CD8-positive, alpha-beta memory T cell (primary cell): ENCODE results near the gene NEAT1. TPM values are rescaled to one million over a fixed set of nuclear protein-coding genes. Genes with fewer than 3 reads are reported as not detected.

Experiments
- CTCF ChIA-PET: fragments of 350-600 bp; sonication (Branson Sonifier 250); formaldehyde crosslinking; loops from one replicate; lab custom pipeline; 2021; ENCODE audit warnings: antibody characterized with exemption; lab: Charles Lee
- POLR2A ChIA-PET: fragments of 350-600 bp; sonication (Branson Sonifier 250); formaldehyde crosslinking; loops from one replicate; lab custom pipeline; 2021; ENCODE audit warnings: antibody characterized with exemption; lab: Charles Lee
- DNase-seq, 5 donors: peaks; one replicate each; pipeline versions ENCODE4 v3.0.0 to v3.0.0-alpha.2; 2020 to 2022; ENCODE audit warnings: mixed read lengths in 1 of 5
- H3K27ac ChIP-seq: one replicate; pipeline ENCODE4 v1.7.0; 2013; ENCODE audit warnings: low read depth, mild to moderate bottlenecking, low read length, moderate library complexity
- H3K27me3 ChIP-seq: 2 replicates; pipeline ENCODE4 v1.7.0; 2013; ENCODE audit warnings: low read length, mild to moderate bottlenecking; ENCODE audit not compliant: insufficient read depth, poor library complexity, severe bottlenecking
- H3K36me3 ChIP-seq: 2 replicates; pipeline ENCODE4 v1.7.0; 2013; ENCODE audit warnings: mild to moderate bottlenecking, low read length, moderate library complexity; ENCODE audit not compliant: insufficient read depth
- H3K4me1 ChIP-seq: 2 replicates; pipeline ENCODE4 v1.7.0; 2013; ENCODE audit warnings: mild to moderate bottlenecking, low read length, moderate library complexity; ENCODE audit not compliant: insufficient read depth
- H3K4me3 ChIP-seq: 2 replicates; pipeline ENCODE4 v1.7.0; 2013; ENCODE audit warnings: mild to moderate bottlenecking, low read length
- H3K9me3 ChIP-seq: 2 replicates; pipeline ENCODE4 v1.7.0; 2013; ENCODE audit warnings: mild to moderate bottlenecking, low read length
- H3K27ac Mint-ChIP-seq, 8 donors: one replicate each; pipeline ENCODE4 v1.8.0; 2020 to 2021; ENCODE audit warnings: mixed read lengths in 8 of 8, mild to moderate bottlenecking in 6 of 8, inconsistent platforms in 3 of 8, moderate library complexity in 3 of 8
- H3K27me3 Mint-ChIP-seq, 2 donors: one replicate each; pipeline ENCODE4 v1.8.0; 2020 to 2021; ENCODE audit warnings: mixed read lengths in 2 of 2, mild to moderate bottlenecking in 1 of 2, moderate library complexity in 1 of 2
- H3K36me3 Mint-ChIP-seq, 3 donors: one replicate each; pipeline ENCODE4 v1.8.0; 2020 to 2021; ENCODE audit warnings: mixed read lengths in 3 of 3, inconsistent platforms in 1 of 3, mild to moderate bottlenecking in 1 of 3
- H3K4me1 Mint-ChIP-seq, 3 donors: one replicate each; pipeline ENCODE4 v1.8.0; 2020 to 2021; ENCODE audit warnings: mixed read lengths in 3 of 3, inconsistent platforms in 1 of 3, mild to moderate bottlenecking in 1 of 3
- H3K4me3 Mint-ChIP-seq, 7 donors: one replicate each; pipeline ENCODE4 v1.8.0; 2020 to 2021; ENCODE audit warnings: mixed read lengths in 7 of 7, mild to moderate bottlenecking in 6 of 7, moderate library complexity in 4 of 7, inconsistent platforms in 2 of 7
- H3K9me3 Mint-ChIP-seq, 5 donors: one replicate each; pipeline ENCODE4 v1.8.0; 2020 to 2022; ENCODE audit warnings: mixed read lengths in 5 of 5, mild to moderate bottlenecking in 3 of 5, moderate library complexity in 2 of 5, inconsistent platforms in 1 of 5
- polyA plus RNA-seq: library from polyadenylated mRNA; unstranded; fragments of 300-500 nt; fragmentation: Illumina TruSeq; gene quantifications from one replicate; pipeline ENCODE4 v1.2.3, GENCODE V29; 2021
- total RNA-seq, 2 experiments: library from RNA; stranded (reverse); gene quantifications; one replicate each; pipeline ENCODE4 v1.2.3, GENCODE V29; 2021

The NEAT1 gene
- total and polyA plus RNA-seq, 3 experiments from 2014 or later: 2.7 to 204 (median 196) TPM

GRCh38 chr11:65418431-65418680, 4.2 kb upstream of the NEAT1 start:
- H3K27me3 Mint-ChIP-seq: peaks cover 0 to 17% of the 10 kb centered on the region in 2 donors
- Histone ChIP-seq H3K9me3 (no peaks in the 10 kb centered on the region), H3K27me3 (no peaks in the 10 kb centered on the region), H3K4me3 (peak overlapping the region; percentile 85), H3K36me3 (no peaks in the 10 kb centered on the region), H3K4me1 (peaks cover 59% of the 10 kb centered on the region), H3K27ac (peak overlapping the region; percentile 98)
- no peak for DNase-seq
- peaks cover 0 to 4% (median 0%) of the 10 kb centered on the region in 5 donors for H3K9me3 Mint-ChIP-seq
- ChIA-PET POLR2A (interaction anchor here (1.1 to 20.1 kb wide), 8 partner anchors 7 to 85 kb away, joined by 5 to 1366 read pairs (median 16); partner anchors contain the start of genes FRMD8, MALAT1 and SLC25A45), CTCF (interaction anchor here (0.9 to 11.7 kb wide), 7 partner anchors 11 to 84 kb away, joined by 3 to 448 read pairs (median 19); partner anchors contain the start of genes MALAT1 and SLC25A45)
- H3K4me1 Mint-ChIP-seq: peaks cover 56 to 66% (median 62%) of the 10 kb centered on the region in 3 donors
- H3K27ac Mint-ChIP-seq: peak overlapping the region; percentile 93 to 99 (median 97)
- peak overlapping the region; percentile 93 to 97 (median 94) for H3K4me3 Mint-ChIP-seq
- peaks cover 2 to 30% (median 5%) of the 10 kb centered on the region in 3 donors for H3K36me3 Mint-ChIP-seq

GRCh38 chr11:65418681-65419459, 3.7 kb upstream of the NEAT1 start:
- peak overlapping the region; percentile 93 to 99 (median 97) for H3K27ac Mint-ChIP-seq
- peak overlapping the region; percentile 93 to 97 (median 94) for H3K4me3 Mint-ChIP-seq
- peak; percentile 58 to 90 (median 75) for DNase-seq
- Histone ChIP-seq H3K4me1 (peaks cover 59% of the 10 kb centered on the region), H3K27me3 (no peaks in the 10 kb centered on the region), H3K27ac (peak overlapping the region; percentile 98), H3K4me3 (peak overlapping the region; percentile 85), H3K36me3 (peaks cover 4% of the 10 kb centered on the region), H3K9me3 (no peaks in the 10 kb centered on the region)
- H3K27me3 Mint-ChIP-seq: peaks cover 0 to 21% of the 10 kb centered on the region in 2 donors
- ChIA-PET CTCF (interaction anchor here (0.9 to 11.7 kb wide), 12 partner anchors 10 to 153 kb away, joined by 3 to 448 read pairs (median 4); partner anchors contain the start of genes FAM89B and MALAT1), POLR2A (interaction anchor here (0.7 to 20.1 kb wide), 12 partner anchors 9 to 297 kb away, joined by 3 to 1366 read pairs (median 6); partner anchors contain the start of genes DPF2, FRMD8, MALAT1 and SCYL1)
- peaks cover 58 to 66% (median 62%) of the 10 kb centered on the region in 3 donors for H3K4me1 Mint-ChIP-seq
- peaks cover 0 to 4% (median 0%) of the 10 kb centered on the region in 5 donors for H3K9me3 Mint-ChIP-seq
- peaks cover 6 to 32% (median 8%) of the 10 kb centered on the region in 3 donors for H3K36me3 Mint-ChIP-seq

GRCh38 chr11:65419460-65419771, 3.2 kb upstream of the NEAT1 start:
- Histone ChIP-seq H3K27me3 (no peaks in the 10 kb centered on the region), H3K36me3 (peaks cover 6% of the 10 kb centered on the region), H3K4me3 (peak overlapping the region; percentile 85), H3K9me3 (no peaks in the 10 kb centered on the region), H3K27ac (peak overlapping the region; percentile 98), H3K4me1 (peaks cover 59% of the 10 kb centered on the region)
- Mint-ChIP-seq H3K4me3 (peak overlapping the region; percentile 93 to 97 (median 94)), H3K27ac (peak overlapping the region; percentile 93 to 100 (median 97)), H3K27me3 (peaks cover 0 to 21% of the 10 kb centered on the region in 2 donors), H3K9me3 (peaks cover 0 to 4% (median 0%) of the 10 kb centered on the region in 5 donors), H3K4me1 (peaks cover 58 to 66% (median 62%) of the 10 kb centered on the region in 3 donors), H3K36me3 (peaks cover 7 to 38% (median 11%) of the 10 kb centered on the region in 3 donors)
- no peak for DNase-seq
- ChIA-PET CTCF (interaction anchor here (1.1 to 11.7 kb wide), 13 partner anchors 9 to 440 kb away, joined by 3 to 448 read pairs (median 3); partner anchors contain the start of genes FAM89B, MALAT1 and MUS81), POLR2A (interaction anchor here (0.7 to 20.1 kb wide), 12 partner anchors 8 to 298 kb away, joined by 3 to 1366 read pairs (median 5); partner anchors contain the start of genes DPF2, MALAT1, SCYL1 and SLC25A45)

- peak overlapping the region; percentile 98 for H3K27ac ChIP-seq
Observed at GRCh38 chr11:65419772-65420481, 2.7 kb upstream of the NEAT1 start.

DNA sequence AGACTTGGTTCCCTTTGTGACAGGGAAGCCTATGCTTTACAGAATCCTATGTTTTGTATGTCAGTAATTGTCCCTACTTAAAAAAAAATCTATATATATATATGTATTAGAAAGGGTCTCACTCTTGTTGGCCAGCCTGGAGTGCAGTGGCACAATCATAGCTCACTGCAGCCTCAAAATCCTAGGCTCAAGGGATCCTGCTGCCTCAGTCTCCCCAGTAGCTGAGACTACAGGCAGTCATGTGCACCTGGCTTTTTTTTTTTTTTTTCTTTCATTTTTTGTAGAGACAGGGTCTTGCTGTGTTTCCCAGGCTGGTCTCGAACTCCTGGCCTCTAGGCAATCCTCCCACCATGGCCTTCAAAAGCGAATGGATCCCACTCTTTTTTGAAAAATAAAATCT, 2.1 kb upstream of the NEAT1 start:
- peak overlapping the region; percentile 94 to 100 (median 97) for H3K27ac Mint-ChIP-seq
- H3K4me1 Mint-ChIP-seq: peaks cover 56 to 64% (median 61%) of the 10 kb centered on the region in 3 donors
- H3K9me3 ChIP-seq: no peaks in the 10 kb centered on the region
- H3K36me3 Mint-ChIP-seq: peaks cover 12 to 46% (median 14%) of the 10 kb centered on the region in 3 donors
- H3K27ac ChIP-seq: peak overlapping the region; percentile 98
- CTCF ChIA-PET: interaction anchor here (0.8 to 11.7 kb wide), 10 partner anchors 8 to 439 kb away, joined by 3 to 448 read pairs (median 3); partner anchors contain the start of genes MALAT1 and MUS81
- H3K9me3 Mint-ChIP-seq: peaks cover 0 to 4% (median 0%) of the 10 kb centered on the region in 5 donors
- POLR2A ChIA-PET: interaction anchor here (0.6 to 20.1 kb wide), 10 partner anchors 10 to 676 kb away, joined by 3 to 1366 read pairs (median 6); partner anchors contain the start of genes FRMD8 and MALAT1
- H3K4me3 Mint-ChIP-seq: peak overlapping the region; percentile 93 to 97 (median 94)
- H3K27me3 Mint-ChIP-seq: peaks cover 0 to 21% of the 10 kb centered on the region in 2 donors
- H3K4me1 ChIP-seq: peaks cover 59% of the 10 kb centered on the region
- H3K36me3 ChIP-seq: peaks cover 6% of the 10 kb centered on the region
- H3K4me3 ChIP-seq: peak overlapping the region; percentile 89
- DNase-seq: no peak
- H3K27me3 ChIP-seq: no peaks in the 10 kb centered on the region

More at GRCh38 chr11:65419772-65420481, 2.7 kb upstream of the NEAT1 start:
- Mint-ChIP-seq H3K4me3 (peak overlapping the region; percentile 93 to 97 (median 94)), H3K27me3 (peaks cover 0 to 21% of the 10 kb centered on the region in 2 donors), H3K27ac (peak overlapping the region; percentile 92 to 100 (median 97)), H3K9me3 (peaks cover 0 to 4% (median 0%) of the 10 kb centered on the region in 5 donors), H3K4me1 (peaks cover 55 to 64% (median 62%) of the 10 kb centered on the region in 3 donors), H3K36me3 (peaks cover 8 to 41% (median 14%) of the 10 kb centered on the region in 3 donors)
- POLR2A ChIA-PET: interaction anchor here (0.6 to 20.1 kb wide), 18 partner anchors 8 to 676 kb away, joined by 3 to 1366 read pairs (median 5); partner anchors contain the start of genes DPF2, FRMD8, MALAT1 and SCYL1
- H3K27me3 ChIP-seq: no peaks in the 10 kb centered on the region
- peak overlapping the region; percentile 23 for H3K4me3 ChIP-seq
- CTCF ChIA-PET: interaction anchor here (0.8 to 11.7 kb wide), 14 partner anchors 9 to 440 kb away, joined by 3 to 448 read pairs (median 3); partner anchors contain the start of genes FAM89B, MALAT1 and MUS81
- peaks cover 6% of the 10 kb centered on the region for H3K36me3 ChIP-seq
- no peaks in the 10 kb centered on the region for H3K9me3 ChIP-seq
- peaks cover 59% of the 10 kb centered on the region for H3K4me1 ChIP-seq
- DNase-seq: peak in 4 of 5 donors; percentile 51 to 66 (median 56)

DNA sequence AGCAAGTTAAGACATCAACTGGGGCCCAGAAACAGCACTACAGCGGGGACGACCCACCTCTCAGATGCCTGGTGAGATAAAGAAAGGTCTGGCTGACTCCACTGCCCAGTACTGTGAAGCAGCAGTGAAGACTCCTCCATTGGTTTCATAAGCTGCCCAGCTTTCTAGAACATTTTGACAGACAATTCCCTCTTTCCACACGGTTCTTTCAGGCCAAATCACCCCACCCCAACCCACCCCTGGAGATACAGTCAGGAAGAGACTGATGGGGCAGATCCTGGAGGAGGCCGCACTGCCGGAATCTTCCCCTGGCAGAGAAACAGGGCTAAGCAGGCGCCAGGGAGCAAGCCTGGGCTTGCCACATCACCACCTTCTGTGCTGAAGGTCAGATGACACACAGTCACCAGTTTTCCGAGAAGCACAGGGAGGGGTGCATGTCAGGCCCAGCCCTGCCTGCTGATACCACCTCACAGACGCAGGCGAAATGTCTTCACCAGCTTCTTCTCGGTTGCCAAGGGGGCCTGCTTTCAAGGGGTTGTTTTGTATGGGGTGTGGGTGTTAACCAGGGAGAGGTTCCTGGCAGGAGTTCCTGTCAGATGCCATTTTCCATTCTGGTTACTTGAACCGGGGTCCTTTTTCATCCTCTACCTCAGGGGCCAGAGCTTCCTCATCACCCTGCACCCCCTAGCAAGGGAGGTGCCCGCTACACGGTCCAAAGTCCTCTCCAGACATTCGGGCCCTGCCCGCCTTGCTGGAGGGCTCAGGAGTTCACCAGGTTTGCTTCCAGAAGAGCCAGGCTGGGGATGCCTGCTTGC, 1.4 kb upstream of the NEAT1 start:
- H3K36me3 Mint-ChIP-seq: peaks cover 14 to 51% (median 20%) of the 10 kb centered on the region in 3 donors
- H3K4me1 ChIP-seq: peaks cover 53% of the 10 kb centered on the region
- peaks cover 52 to 61% (median 59%) of the 10 kb centered on the region in 3 donors for H3K4me1 Mint-ChIP-seq

More for the DNA sequence above, 1.4 kb upstream of the NEAT1 start:
- Mint-ChIP-seq H3K27me3 (peaks cover 0 to 24% of the 10 kb centered on the region in 2 donors), H3K4me3 (peak overlapping the region; percentile 93 to 97 (median 94)), H3K9me3 (peaks cover 0 to 4% (median 0%) of the 10 kb centered on the region in 5 donors), H3K27ac (peak overlapping the region; percentile 94 to 100 (median 97))
- Histone ChIP-seq H3K27me3 (no peaks in the 10 kb centered on the region), H3K36me3 (peaks cover 6% of the 10 kb centered on the region), H3K9me3 (no peaks in the 10 kb centered on the region), H3K4me3 (peak overlapping the region; percentile 89), H3K27ac (peak overlapping the region; percentile 98)
- CTCF ChIA-PET: interaction anchor here (0.6 to 11.7 kb wide), 5 partner anchors 12 to 81 kb away, joined by 3 to 448 read pairs (median 3); partner anchors contain the start of gene MALAT1
- POLR2A ChIA-PET: interaction anchor here (0.5 to 20.1 kb wide), 15 partner anchors 9 to 1752 kb away, joined by 3 to 1366 read pairs (median 3); partner anchors contain the start of genes EHBP1L1, FRMD8 and MALAT1
- DNase-seq: peak; percentile 81 to 95 (median 90)
